Heart right ventricle (tissue), 16 donors: ENCODE data around the gene OGFRL1. TPM values are rescaled to one million over a fixed set of nuclear protein-coding genes. Genes with fewer than 3 reads are reported as not detected.

Experiments used
- ATAC-seq, 8 donors: fragments of 200-7000 bp; cut with Tn5 transposase; one replicate each; pipeline ENCODE4 v1.9.1; 2020; ENCODE audit warnings: mild to moderate bottlenecking in 8 of 8, moderate library complexity in 8 of 8, moderate number of reproducible peaks in 1 of 8
- DNase-seq, 2 donors: peaks; one replicate each; pipeline ENCODE4 v3.0.0-alpha.2; 2020
- H3K27ac ChIP-seq, 10 donors: fragments of 200-600 bp; sonication (generic) in 2 of 10; one replicate each; pipeline versions ENCODE4 v1.5.0 to v1.8.0; 2020 to 2022; ENCODE audit warnings: mild to moderate bottlenecking in 3 of 10
- H3K27me3 ChIP-seq, 7 donors: fragments of 200-600 bp; one replicate each; pipeline ENCODE4 v1.8.0; 2021 to 2022; ENCODE audit warnings: mild to moderate bottlenecking in 2 of 7
- H3K36me3 ChIP-seq, 9 donors: fragments of 200-600 bp; sonication (generic) in 1 of 9; one replicate each; pipeline versions ENCODE4 v1.5.0 to v1.8.0; 2020 to 2022; ENCODE audit warnings: mild to moderate bottlenecking in 2 of 9
- H3K4me1 ChIP-seq, 9 donors: fragments of 200-600 bp; sonication (generic) in 1 of 9; one replicate each; pipeline versions ENCODE4 v1.5.0 to v1.8.0; 2020 to 2022; ENCODE audit warnings: mild to moderate bottlenecking in 4 of 9
- H3K4me3 ChIP-seq, 10 donors: fragments of 200-600 bp; sonication (generic) in 2 of 10; one replicate each; pipeline versions ENCODE4 v1.5.0 to v1.8.0; 2020 to 2022; ENCODE audit warnings: mild to moderate bottlenecking in 7 of 10, moderate library complexity in 2 of 10
- H3K9me3 ChIP-seq, 11 donors: fragments of 200-600 bp in 10 of 11; sonication (generic) in 2 of 11; one replicate each; pipeline versions ENCODE4 v1.5.0 to v1.8.0; 2013 to 2022; ENCODE audit warnings: mild to moderate bottlenecking in 2 of 11, control low read depth in 1 of 11, moderate library complexity in 1 of 11
- WGBS, 2 donors: extraction: QIAGEN DNeasy Blood & Tissue Kit; methylation state at CpG; one replicate each; pipeline ENCODE4 v1.1.7; 2013; ENCODE audit warnings: inconsistent platforms in 1 of 2; 5-methylcytosine and 5-hydroxymethylcytosine counted together
- intact Hi-C, 10 donors: fragments of 100-400 bp; cut with DNase I; formaldehyde crosslinking; loops; one replicate each; pipeline versions ENCODE4 v1.11.1 to v1.14.2; 2022
- polyA plus RNA-seq, 2 donors: library from polyadenylated mRNA; stranded (reverse); fragments of 200-250 nt; gene quantifications; one replicate each; pipeline ENCODE4 v1.2.3, GENCODE V29; 2013
- total RNA-seq, 10 donors: library from RNA; stranded (reverse); fragmentation: NEBNext Ultra II Directional in 3 of 10; extraction: Animal tissue kit (Norgen Biotek cat#: 25700) in 3 of 10; gene quantifications; one replicate each; pipeline versions ENCODE4 v1.2.1 to v1.2.4, GENCODE V29; 2021 to 2023
- TF ChIP-seq, protein P1 (sequence below), 9 donors: fragments of 200-600 bp; sonication (generic) in 2 of 9; IDR thresholded peaks; one replicate each; pipeline versions ENCODE4 v1.5.0 to v1.8.0; 2021 to 2022; ENCODE audit warnings: antibody characterized with exemption in 9 of 9, mild to moderate bottlenecking in 5 of 9, moderate library complexity in 1 of 9
- donor health status: Arrhythmogenic right ventricular cardiomyopathy.
- donor health status: ischemic (EF 13 %, LVEDD 7.1; RV severe dilation, severe dysfunction).
- donor health status: healthy with polysubstance abuse.
- donor health status: DM: no; HTN: yes; CAD: no.
- donor health status: DM: no; HTN: no; CAD: no.
- donor health status: ischemic (EF 25% LVEDD 6.9; RV normal size, moderate dysfunction).
- donor health status: ischemic (EF 25% LVEDD 5.7; RV mildly dilated, moderate dysfunction).
- donor health status: healthy.
- donor health status: DM: yes; HTN: yes; CAD: no.
- donor health status: Ischemic cardiomyopathy.
- donor health status: ischemic (EF 35%, LVEDD 5.7; RV mildly dilated, moderate dysfunction).
- donor health status: nonischemic (EF 11% LVEDD 7.7; RV severe dilation, severe dysfunction).
- donor health status: DM: yes; HTN: yes; CAD: no.
- donor health status: PGD.
- donor health status: ischemic (EF 29% LVEDD 5.4; RV normal size, mild dysfunction).
- donor health status: nonischemic (EF 23%, LVEDD 6.1; RV moderate dilation, normal function).

The OGFRL1 gene
- total and polyA plus RNA-seq, 12 donors: 2.4 to 12.9 (median 7.6) TPM

DNA sequence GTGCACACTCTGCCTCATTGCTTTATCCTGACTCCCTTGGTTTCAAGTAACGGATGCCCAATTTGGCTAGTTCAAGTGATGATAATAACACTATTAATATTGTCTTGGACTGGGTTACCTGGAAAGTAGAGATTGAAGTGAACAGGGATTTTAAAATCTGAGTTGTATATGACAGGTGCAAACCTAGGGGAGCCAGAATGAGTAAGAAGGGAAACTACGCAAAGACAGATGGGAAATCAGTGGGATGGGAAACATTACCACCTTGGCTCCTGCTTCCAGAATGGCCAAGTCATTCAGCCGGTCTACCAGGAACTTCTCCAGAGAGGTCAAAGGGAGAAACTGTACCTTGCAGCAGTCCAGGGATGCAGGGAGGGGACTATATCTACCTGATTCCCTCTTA lies 41.9 kb downstream of the OGFRL1 start:
- intact Hi-C loops: no loop called here
- no peak for ATAC-seq
- no peak overlapping the region for H3K4me3 ChIP-seq

DNA sequence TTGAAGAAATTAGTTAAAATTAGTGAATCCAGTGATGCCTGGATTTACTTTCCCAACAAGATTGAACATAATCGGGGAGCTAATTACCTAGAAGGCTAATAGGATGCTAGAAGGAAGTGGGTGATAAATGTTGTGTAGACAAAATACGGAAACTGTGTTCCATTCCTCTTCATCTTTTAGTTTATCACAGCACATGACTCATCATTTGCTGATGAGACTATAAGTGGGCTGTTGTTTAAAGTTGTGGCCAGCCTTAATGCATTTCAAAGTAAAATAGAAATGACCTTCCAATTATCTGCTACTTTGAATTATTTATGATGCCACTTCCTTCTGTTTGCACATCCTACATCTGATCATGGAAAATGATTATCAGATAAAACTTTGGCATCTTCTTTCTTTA lies 43.4 kb downstream of the OGFRL1 start:
- no peak for DNase-seq
- peaks cover 0 to 17% (median 0%) of the 10 kb centered on the region in 9 donors for H3K4me1 ChIP-seq
- H3K27ac ChIP-seq: no peak overlapping the region
- ATAC-seq: no peak
- H3K9me3 ChIP-seq: peaks cover 0 to 6% (median 0%) of the 10 kb centered on the region in 11 donors
- no peaks in the 10 kb centered on the region for H3K36me3 ChIP-seq
- TF ChIP-seq, protein P1, sequence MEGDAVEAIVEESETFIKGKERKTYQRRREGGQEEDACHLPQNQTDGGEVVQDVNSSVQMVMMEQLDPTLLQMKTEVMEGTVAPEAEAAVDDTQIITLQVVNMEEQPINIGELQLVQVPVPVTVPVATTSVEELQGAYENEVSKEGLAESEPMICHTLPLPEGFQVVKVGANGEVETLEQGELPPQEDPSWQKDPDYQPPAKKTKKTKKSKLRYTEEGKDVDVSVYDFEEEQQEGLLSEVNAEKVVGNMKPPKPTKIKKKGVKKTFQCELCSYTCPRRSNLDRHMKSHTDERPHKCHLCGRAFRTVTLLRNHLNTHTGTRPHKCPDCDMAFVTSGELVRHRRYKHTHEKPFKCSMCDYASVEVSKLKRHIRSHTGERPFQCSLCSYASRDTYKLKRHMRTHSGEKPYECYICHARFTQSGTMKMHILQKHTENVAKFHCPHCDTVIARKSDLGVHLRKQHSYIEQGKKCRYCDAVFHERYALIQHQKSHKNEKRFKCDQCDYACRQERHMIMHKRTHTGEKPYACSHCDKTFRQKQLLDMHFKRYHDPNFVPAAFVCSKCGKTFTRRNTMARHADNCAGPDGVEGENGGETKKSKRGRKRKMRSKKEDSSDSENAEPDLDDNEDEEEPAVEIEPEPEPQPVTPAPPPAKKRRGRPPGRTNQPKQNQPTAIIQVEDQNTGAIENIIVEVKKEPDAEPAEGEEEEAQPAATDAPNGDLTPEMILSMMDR (IDR thresholded peaks at IDR 0.05): no peak
- 94% methylated on average over 2 of the region's 2 CpGs for WGBS, 2 donors
- intact Hi-C loops: no loop called here
- H3K27me3 ChIP-seq: no peaks in the 10 kb centered on the region
- H3K4me3 ChIP-seq: no peak overlapping the region

More for the DNA sequence above, 41.9 kb downstream of the OGFRL1 start:
- 94 to 97% methylated on average over 3 of the region's 3 CpGs for WGBS, 2 donors
- Histone ChIP-seq H3K4me1 (peaks cover 0 to 17% (median 0%) of the 10 kb centered on the region in 9 donors), H3K27me3 (no peaks in the 10 kb centered on the region), H3K9me3 (no peaks in the 10 kb centered on the region), H3K36me3 (no peaks in the 10 kb centered on the region), H3K27ac (no peak overlapping the region)
- no peak for DNase-seq
- TF ChIP-seq, protein P1 (IDR thresholded peaks at IDR 0.05): no peak

DNA sequence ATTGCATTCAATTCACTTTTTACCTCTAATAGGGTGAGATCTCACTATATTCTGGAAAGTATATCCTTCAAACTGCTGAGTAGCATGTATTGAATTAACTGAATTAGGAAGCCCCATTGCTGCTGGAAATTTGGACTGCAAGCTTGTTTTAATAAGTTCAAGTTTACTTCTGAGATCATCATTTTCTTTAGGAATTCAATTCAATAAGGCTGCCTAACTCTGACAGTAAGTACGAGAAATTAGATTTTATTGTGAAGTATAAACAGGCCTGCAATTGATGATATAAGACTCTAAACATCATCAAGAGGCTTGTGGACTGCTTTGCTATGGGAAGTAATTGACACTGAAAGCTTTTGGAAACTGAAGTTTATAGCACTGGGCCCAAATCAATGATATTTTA lies 44.4 kb downstream of the OGFRL1 start:
- peaks cover 0 to 12% (median 0%) of the 10 kb centered on the region in 9 donors for H3K4me1 ChIP-seq
- intact Hi-C loops: no loop called here
- no peaks in the 10 kb centered on the region for H3K27me3 ChIP-seq
- H3K9me3 ChIP-seq: peaks cover 0 to 6% (median 0%) of the 10 kb centered on the region in 11 donors
- TF ChIP-seq, protein P1 (IDR thresholded peaks at IDR 0.05): no peak
- H3K36me3 ChIP-seq: no peaks in the 10 kb centered on the region
- ATAC-seq (no peak), DNase-seq (no peak)
- peak overlapping the region in 1 of 10 donors; percentile 16 for H3K27ac ChIP-seq
- WGBS, 2 donors: 95 to 97% methylated on average over 1 of the region's 1 CpG
- H3K4me3 ChIP-seq: no peak overlapping the region

DNA sequence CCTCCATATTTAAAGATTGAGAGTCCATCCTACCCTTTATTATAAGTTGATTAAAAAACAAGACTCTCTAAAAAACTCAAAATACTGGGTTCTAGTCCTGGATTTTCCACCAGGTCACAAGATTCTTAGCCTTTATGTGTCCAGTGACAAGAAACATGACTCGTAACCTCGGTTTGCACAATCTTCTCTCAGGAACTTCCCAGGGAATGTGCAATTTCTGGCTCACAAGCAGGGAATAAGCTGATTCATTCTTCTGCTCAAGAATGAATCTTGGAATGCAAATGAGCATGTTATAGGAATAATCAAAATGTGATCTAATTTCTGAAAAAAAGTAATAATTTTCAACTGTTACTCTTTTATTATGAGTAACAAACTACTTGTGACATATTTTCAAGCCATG lies 45.1 kb downstream of the OGFRL1 start:
- WGBS, 2 donors: 68 to 69% methylated on average over 2 of the region's 2 CpGs
- H3K9me3 ChIP-seq: peaks cover 0 to 6% (median 0%) of the 10 kb centered on the region in 11 donors
- peaks cover 0 to 12% (median 0%) of the 10 kb centered on the region in 9 donors for H3K4me1 ChIP-seq
- H3K27ac ChIP-seq: peak overlapping the region in 1 of 10 donors; percentile 16
- H3K36me3 ChIP-seq: no peaks in the 10 kb centered on the region
- intact Hi-C loops: no loop called here
- H3K4me3 ChIP-seq: no peak overlapping the region
- TF ChIP-seq, protein P1 (IDR thresholded peaks at IDR 0.05): no peak
- ATAC-seq (peak in 1 of 8 donors; percentile 63), DNase-seq (no peak)
- no peaks in the 10 kb centered on the region for H3K27me3 ChIP-seq
